ENCODE results near the gene GRAP2. TPM values are rescaled to one million over a fixed set of nuclear protein-coding genes. Genes with fewer than 3 reads are reported as not detected.
A peak's percentile ranks its signal among the peaks of the same experiment; 100 is the strongest.

Gene GRAP2
- total RNA-seq, 2 experiments from 2014 or later: 137 to 138 TPM

- DNase-seq: no peak
- no peaks in the 10 kb centered on the region for H3K27me3 Mint-ChIP-seq
- peaks cover 4% of the 10 kb centered on the region for H3K9me3 Mint-ChIP-seq
- CTCF ChIA-PET: interaction anchor here (1.5 kb wide), 1 partner anchor 18 kb away, joined by 3 read pairs; no protein-coding TSS in a partner anchor
- H3K36me3 Mint-ChIP-seq (ENCODE audit: low read depth): peaks cover 91% of the 10 kb centered on the region
- no peak overlapping the region for H3K27ac Mint-ChIP-seq
- POLR2A ChIA-PET: no interaction called here
- no peak overlapping the region for H3K4me3 Mint-ChIP-seq
- H3K4me1 Mint-ChIP-seq: peaks cover 89% of the 10 kb centered on the region
Measured at GRCh38 chr22:39954584-39955055, 53.7 kb downstream of the GRAP2 start.

GRCh38 chr22:39955675-39956074 is 54.8 kb downstream of the GRAP2 start:
- DNase-seq: no peak
- POLR2A ChIA-PET: no interaction called here

GRCh38 chr22:39956932-39957664 is 56.2 kb downstream of the GRAP2 start:
- Mint-ChIP-seq H3K36me3 (ENCODE audit: low read depth) (peaks cover 92% of the 10 kb centered on the region), H3K27me3 (no peaks in the 10 kb centered on the region), H3K4me3 (no peak overlapping the region), H3K9me3 (no peaks in the 10 kb centered on the region), H3K27ac (peak overlapping the region; percentile 16), H3K4me1 (peaks cover 90% of the 10 kb centered on the region)
- ChIA-PET POLR2A (no interaction called here), CTCF (interaction anchor here (0.8 kb wide), 1 partner anchor 338 kb away, joined by 3 read pairs; no protein-coding TSS in a partner anchor)
- no peak for DNase-seq

More at GRCh38 chr22:39955675-39956074, 54.8 kb downstream of the GRAP2 start:
- Mint-ChIP-seq H3K36me3 (ENCODE audit: low read depth) (peaks cover 91% of the 10 kb centered on the region), H3K9me3 (peaks cover 4% of the 10 kb centered on the region), H3K4me3 (no peak overlapping the region), H3K4me1 (peaks cover 89% of the 10 kb centered on the region), H3K27ac (no peak overlapping the region), H3K27me3 (no peaks in the 10 kb centered on the region)
- CTCF ChIA-PET: interaction anchor here (1.0 kb wide), 1 partner anchor 51 kb away, joined by 3 read pairs; no protein-coding TSS in a partner anchor

GRCh38 chr22:39958009-39958711 is 57.3 kb downstream of the GRAP2 start:
- no peaks in the 10 kb centered on the region for H3K9me3 Mint-ChIP-seq
- peaks cover 89% of the 10 kb centered on the region for H3K36me3 Mint-ChIP-seq (ENCODE audit: low read depth)
- peaks cover 88% of the 10 kb centered on the region for H3K4me1 Mint-ChIP-seq
- peak overlapping the region; percentile 42 for H3K27ac Mint-ChIP-seq
- no peaks in the 10 kb centered on the region for H3K27me3 Mint-ChIP-seq
- ChIA-PET CTCF (interaction anchor here (0.8 kb wide), 1 partner anchor 26 kb away, joined by 4 read pairs; no protein-coding TSS in a partner anchor), POLR2A (no interaction called here)
- no peak for DNase-seq
- H3K4me3 Mint-ChIP-seq: no peak overlapping the region

- Mint-ChIP-seq H3K9me3 (no peaks in the 10 kb centered on the region), H3K4me3 (no peak overlapping the region), H3K27ac (peak overlapping the region; percentile 67), H3K4me1 (peaks cover 82% of the 10 kb centered on the region), H3K36me3 (ENCODE audit: low read depth) (peaks cover 87% of the 10 kb centered on the region), H3K27me3 (no peaks in the 10 kb centered on the region)
- POLR2A ChIA-PET: no interaction called here
- no peak for DNase-seq
- CTCF ChIA-PET: no interaction called here
Measured at GRCh38 chr22:39958949-39959639, 58.2 kb downstream of the GRAP2 start.

GRCh38 chr22:39959640-39960447 is 59.0 kb downstream of the GRAP2 start, which contains the start of gene TMA7B:
Gene TMA7B (plus strand): TSS chr22:39960397. CDS start chr22:39964375, 3,978 bp downstream.
- CTCF ChIA-PET: interaction anchor here (0.6 to 1.0 kb wide), 2 partner anchors 65 to 1145 kb away, joined by 3 read pairs; no protein-coding TSS in a partner anchor
- Mint-ChIP-seq H3K27ac (peak within 1 kb of the TSS; percentile 83), H3K4me1 (peaks cover 77% of the 10 kb centered on the region), H3K9me3 (no peaks in the 10 kb centered on the region), H3K27me3 (no peaks in the 10 kb centered on the region), H3K36me3 (ENCODE audit: low read depth) (peaks cover 87% of the 10 kb centered on the region), H3K4me3 (no peak within 1 kb of the TSS)
- DNase-seq: peak; percentile 36
- POLR2A ChIA-PET: no interaction called here

GRCh38 chr22:39960791-39961746 is 60.2 kb downstream of the GRAP2 start:
- peak; percentile 72 for DNase-seq
- ChIA-PET POLR2A (no interaction called here), CTCF (interaction anchor here (0.7 to 1.6 kb wide), 4 partner anchors 11 to 209 kb away, joined by 3 to 6 read pairs (median 3); no protein-coding TSS in a partner anchor)
- Mint-ChIP-seq H3K9me3 (no peaks in the 10 kb centered on the region), H3K4me3 (peak overlapping the region; percentile 46), H3K4me1 (peaks cover 65% of the 10 kb centered on the region), H3K27me3 (no peaks in the 10 kb centered on the region), H3K36me3 (ENCODE audit: low read depth) (peaks cover 88% of the 10 kb centered on the region), H3K27ac (peak overlapping the region; percentile 83)

GRCh38 chr22:39962071-39962470 is 61.2 kb downstream of the GRAP2 start:
- Mint-ChIP-seq H3K9me3 (no peaks in the 10 kb centered on the region), H3K4me1 (peaks cover 59% of the 10 kb centered on the region), H3K27me3 (no peaks in the 10 kb centered on the region), H3K4me3 (no peak overlapping the region), H3K36me3 (ENCODE audit: low read depth) (peaks cover 90% of the 10 kb centered on the region), H3K27ac (peak overlapping the region; percentile 83)
- ChIA-PET CTCF (interaction anchor here (1.6 kb wide), 1 partner anchor 33 kb away, joined by 6 read pairs; no protein-coding TSS in a partner anchor), POLR2A (no interaction called here)
- no peak for DNase-seq

GRCh38 chr22:39965748-39966147 is 64.9 kb downstream of the GRAP2 start:
- ChIA-PET POLR2A (no interaction called here), CTCF (interaction anchor here (0.6 to 1.7 kb wide), 3 partner anchors 8 to 423 kb away, joined by 3 to 5 read pairs (median 4); partner anchors contain the start of gene FAM83F)
- H3K9me3 Mint-ChIP-seq: no peaks in the 10 kb centered on the region
- peaks cover 88% of the 10 kb centered on the region for H3K36me3 Mint-ChIP-seq (ENCODE audit: low read depth)
- H3K27me3 Mint-ChIP-seq: no peaks in the 10 kb centered on the region
- H3K4me3 Mint-ChIP-seq: no peak overlapping the region
- DNase-seq: no peak
- H3K4me1 Mint-ChIP-seq: peaks cover 25% of the 10 kb centered on the region
- H3K27ac Mint-ChIP-seq: no peak overlapping the region

- H3K27me3 Mint-ChIP-seq: no peaks in the 10 kb centered on the region
- peaks cover 18% of the 10 kb centered on the region for H3K4me1 Mint-ChIP-seq
- ChIA-PET POLR2A (interaction anchor here (0.6 kb wide), 1 partner anchor 403 kb away, joined by 4 read pairs; no protein-coding TSS in a partner anchor), CTCF (interaction anchor here (0.6 to 1.7 kb wide), 3 partner anchors 20 to 424 kb away, joined by 3 to 5 read pairs (median 4); partner anchors contain the start of gene FAM83F)
- no peaks in the 10 kb centered on the region for H3K9me3 Mint-ChIP-seq
- H3K27ac Mint-ChIP-seq: no peak overlapping the region
- no peak for DNase-seq
- peaks cover 90% of the 10 kb centered on the region for H3K36me3 Mint-ChIP-seq (ENCODE audit: low read depth)
- H3K4me3 Mint-ChIP-seq: no peak overlapping the region
Measured at GRCh38 chr22:39966470-39966869, 65.6 kb downstream of the GRAP2 start.

Measured in activated CD4-positive, alpha-beta T cell treated with anti-CD3 and anti-CD28 coated beads, Interleukin-2, amount 10 ng/mL, durations not matched to agents 7 days and 5 days (primary cell).